Psoas muscle (tissue), 8 donors: Measurements from ENCODE around the gene MED13L. TPM values are rescaled to one million over a fixed set of nuclear protein-coding genes. Genes with fewer than 3 reads are reported as not detected.

Source experiments
- ATAC-seq, 4 donors: fragments of 200-7000 bp; cut with Tn5 transposase; one replicate each; pipeline ENCODE4 v1.9.1; 2020; ENCODE audit warnings: moderate library complexity in 3 of 4, mild to moderate bottlenecking in 2 of 4
- DNase-seq, 2 donors: peaks; one replicate each; pipeline ENCODE4 v3.0.0-alpha.2; 2020
- H3K27ac ChIP-seq: fragments of 200-600 bp; one replicate; pipeline ENCODE4 v1.8.0; 2022
- H3K27me3 ChIP-seq, 3 donors: fragments of 200-600 bp in 1 of 3; one replicate each; pipeline versions ENCODE4 v1.6.1 to v1.8.0; 2013 to 2022; ENCODE audit warnings: low read length in 2 of 3, mild to moderate bottlenecking in 2 of 3, moderate library complexity in 1 of 3; ENCODE audit not compliant: insufficient read depth in 3 of 3
- H3K36me3 ChIP-seq, 2 donors: fragments of 200-600 bp in 1 of 2; one replicate each; pipeline versions ENCODE4 v1.6.1 to v1.8.0; 2013 to 2022; ENCODE audit warnings: low read depth in 1 of 2, mild to moderate bottlenecking in 1 of 2, moderate library complexity in 1 of 2; ENCODE audit not compliant: insufficient read depth in 1 of 2
- H3K4me1 ChIP-seq: fragments of 200-600 bp; one replicate; pipeline ENCODE4 v1.8.0; 2022
- H3K4me3 ChIP-seq: fragments of 200-600 bp; one replicate; pipeline ENCODE4 v1.8.0; 2022; ENCODE audit warnings: mild to moderate bottlenecking
- H3K9me3 ChIP-seq: fragments of 200-600 bp; one replicate; pipeline ENCODE4 v1.8.0; 2022
- CTCF ChIP-seq: fragments of 200-600 bp; IDR thresholded peaks from one replicate; pipeline ENCODE4 v1.8.0; 2022; ENCODE audit warnings: antibody characterized with exemption
- WGBS, 3 donors: extraction: QIAGEN DNeasy Blood & Tissue Kit; methylation state at CpG; one replicate each; pipeline versions ENCODE4 v1.1.6 to v1.1.7; 2013; 5-methylcytosine and 5-hydroxymethylcytosine counted together
- intact Hi-C, 2 donors: fragments of 100-400 bp; cut with DNase I; formaldehyde crosslinking; loops; one replicate each; pipeline versions ENCODE4 v1.11.0 to v1.14.2; 2022
- polyA plus RNA-seq, 3 donors: library from polyadenylated mRNA; stranded (reverse); fragments of 200-250 nt; gene quantifications; one replicate each; pipeline ENCODE4 v1.2.3, GENCODE V29; 2013
- total RNA-seq, 4 donors: library from RNA; stranded (reverse); fragmentation: NEBNext Ultra II Directional in 2 of 4; extraction: Animal tissue kit (Norgen Biotek cat#: 25700) in 2 of 4; gene quantifications; one replicate each; pipeline versions ENCODE4 v1.2.1 to v1.2.4, GENCODE V29; 2021 to 2023
- donor health status: healthy with polysubstance abuse.
- donor health status: DM: no; HTN: no; CAD: no; lungs with moderate emphysema.
- donor health status: Bipolar disorder and iron deficiency.
- donor health status: healthy.
- donor health status: DM: yes; HTN: yes; CAD: no.
- donor health status: DM: no; HTN: no; CAD: no.
- donor health status: DM: no; HTN: no; CAD: no.
- donor health status: DM: yes; HTN: yes; CAD: no.

Gene MED13L
- total and polyA plus RNA-seq, 7 donors, result 8.9 to 90.5 (median 72.5) TPM

GRCh38 chr12:116043659-116044535 is 233.6 kb downstream of the MED13L start:
- H3K27ac ChIP-seq, result peak overlapping the region; percentile 23
- H3K36me3 ChIP-seq, result no peaks in the 10 kb centered on the region
- peaks cover 65% of the 10 kb centered on the region for H3K4me1 ChIP-seq

DNA sequence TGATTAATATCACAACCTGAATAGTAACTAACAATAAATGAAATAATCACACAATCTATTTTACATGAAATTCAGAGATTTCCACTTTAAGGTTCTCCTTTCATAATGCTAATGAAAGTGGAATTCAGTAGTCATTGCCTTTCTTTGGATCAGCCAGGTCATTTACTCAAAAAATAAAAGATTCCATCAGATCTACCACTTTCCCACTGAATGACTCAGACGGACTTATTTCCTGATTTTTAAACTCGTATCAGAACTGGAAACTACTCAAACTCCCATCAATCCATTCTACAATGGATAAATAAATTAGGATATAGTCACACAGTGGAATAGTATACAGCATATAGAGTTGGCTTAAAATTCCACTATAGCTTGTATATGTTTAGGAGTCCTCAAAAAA is 237.1 kb downstream of the MED13L start:
- no peaks in the 10 kb centered on the region for H3K27me3 ChIP-seq
- peaks cover 56% of the 10 kb centered on the region for H3K4me1 ChIP-seq
- ATAC-seq (no peak), DNase-seq (no peak)
- no peaks in the 10 kb centered on the region for H3K9me3 ChIP-seq
- H3K36me3 ChIP-seq, result no peaks in the 10 kb centered on the region
- TF ChIP-seq CTCF, result no peak
- intact Hi-C loops, result no loop called here
- H3K4me3 ChIP-seq, result no peak overlapping the region
- no peak overlapping the region for H3K27ac ChIP-seq
- WGBS, 3 donors, result 75 to 87% (median 82%) methylated on average over 2 of the region's 2 CpGs

More at GRCh38 chr12:116043659-116044535, 233.6 kb downstream of the MED13L start:
- Histone ChIP-seq H3K27me3 (no peaks in the 10 kb centered on the region), H3K4me3 (no peak overlapping the region), H3K9me3 (no peaks in the 10 kb centered on the region)
- TF ChIP-seq CTCF, result no peak
- WGBS, 3 donors, result 62 to 76% (median 64%) methylated on average over 5 of the region's 5 CpGs
- no peak for ATAC-seq
- intact Hi-C loops, result no loop called here
- DNase-seq, result no peak

GRCh38 chr12:116039081-116039480 is 238.4 kb downstream of the MED13L start:
- TF ChIP-seq CTCF, result no peak
- WGBS, 3 donors, result 55 to 61% (median 59%) methylated on average over 2 of the region's 2 CpGs

DNA sequence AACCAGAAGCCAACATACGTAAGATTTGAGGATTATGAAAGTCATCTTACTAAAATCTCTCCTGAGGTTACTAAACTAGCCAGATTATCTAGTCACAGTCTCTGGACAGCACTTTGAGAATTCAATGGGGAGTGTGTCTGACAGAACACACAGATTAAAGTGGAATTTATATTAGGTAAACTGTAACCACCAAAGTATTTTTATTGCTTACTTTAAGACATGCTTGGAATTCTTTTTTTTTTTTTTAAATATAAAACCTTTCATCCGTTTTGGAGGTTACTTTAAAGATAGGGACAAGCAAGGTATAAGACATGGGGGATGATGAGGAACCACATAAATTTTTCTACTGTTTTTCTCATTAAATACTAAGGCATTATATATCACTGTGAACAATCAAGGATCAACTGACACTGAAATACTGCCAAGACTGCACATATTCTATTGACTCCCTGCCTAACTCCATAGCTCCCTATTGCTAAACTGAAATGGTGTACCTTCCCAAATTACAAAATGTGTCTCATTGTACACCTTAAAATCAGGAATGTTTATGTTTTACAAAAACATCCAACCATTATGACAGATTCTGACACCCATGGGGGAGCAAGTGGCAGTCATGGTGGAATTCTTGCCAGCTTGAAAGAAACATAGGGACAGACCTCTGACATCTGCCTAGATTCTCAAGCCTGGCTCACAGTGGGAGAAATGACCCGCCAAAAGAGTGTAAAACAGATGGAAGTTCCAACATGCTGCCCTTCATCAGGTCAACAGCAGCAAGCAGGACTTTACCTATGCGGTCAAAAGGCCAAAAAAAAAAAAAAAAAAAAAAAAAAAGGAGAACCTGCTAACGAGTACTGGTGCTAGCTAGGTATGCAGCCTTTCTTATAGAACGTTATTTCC is 239.3 kb downstream of the MED13L start:
- no peaks in the 10 kb centered on the region for H3K27me3 ChIP-seq
- H3K27ac ChIP-seq, result no peak overlapping the region
- H3K9me3 ChIP-seq, result no peaks in the 10 kb centered on the region
- no peak for TF ChIP-seq CTCF
- peak in 1 of 4 donors; percentile 8 for ATAC-seq
- no peaks in the 10 kb centered on the region for H3K36me3 ChIP-seq
- WGBS, 3 donors, result 81 to 87% (median 83%) methylated on average over 6 of the region's 6 CpGs
- no peak for DNase-seq
- intact Hi-C loops, result no loop called here
- H3K4me3 ChIP-seq, result no peak overlapping the region
- H3K4me1 ChIP-seq, result peaks cover 39% of the 10 kb centered on the region

More at GRCh38 chr12:116039081-116039480, 238.4 kb downstream of the MED13L start:
- H3K27me3 ChIP-seq, result no peaks in the 10 kb centered on the region
- peak overlapping the region; percentile 50 for H3K27ac ChIP-seq
- ATAC-seq, result peak; percentile 74 to 94 (median 83)
- no peak overlapping the region for H3K4me3 ChIP-seq
- peaks cover 48% of the 10 kb centered on the region for H3K4me1 ChIP-seq
- DNase-seq, result no peak
- no peaks in the 10 kb centered on the region for H3K36me3 ChIP-seq
- H3K9me3 ChIP-seq, result no peaks in the 10 kb centered on the region
- intact Hi-C loops, result no loop called here
